IMR-90 (cell line): ENCODE data around the gene LRRC61. TPM values are rescaled to one million over a fixed set of nuclear protein-coding genes. Genes with fewer than 3 reads are reported as not detected.

Source experiments
- ATAC-seq: fragments of 200-7000 bp; cut with Tn5 transposase; 2 replicates; pipeline ENCODE4 v1.9.1; 2020; ENCODE audit warnings: low read depth, mild to moderate bottlenecking, moderate library complexity
- BruUV-seq: library from RNA; stranded (reverse); fragments of 400-500 nt; replicated peaks from 2 replicates; lab custom pipeline; 2021; lab: Mats Ljungman, UMichigan
- CTCF ChIA-PET: fragments of 300-600 bp; formaldehyde crosslinking; extraction: SDS; loops from one replicate; lab custom pipeline; 2021; ENCODE audit warnings: antibody characterized with exemption; lab: Yijun Ruan, JAX
- POLR2A ChIA-PET: fragments of 300-600 bp; sonication (Branson Sonifier 250); formaldehyde crosslinking; loops from one replicate; lab custom pipeline; 2022; ENCODE audit warnings: antibody characterized with exemption; ENCODE audit not compliant: unreplicated experiment; lab: Charles Lee
- DNase-seq: peaks from one replicate; pipeline ENCODE4 v3.0.0; 2013
- H2AFZ ChIP-seq: replicated peaks from 2 replicates; pipeline ENCODE3; 2013; ENCODE audit warnings: low read length, mild to moderate bottlenecking; ENCODE audit not compliant: poor library complexity
- H2AK5ac ChIP-seq: 2 replicates; pipeline ENCODE4 v1.6.1; 2013; ENCODE audit warnings: low read depth, low read length, inconsistent platforms
- H2AK9ac ChIP-seq: replicated peaks from 2 replicates; pipeline ENCODE3; 2013; ENCODE audit warnings: mild to moderate bottlenecking, low read depth, low read length, moderate library complexity; ENCODE audit not compliant: poor library complexity
- H2BK120ac ChIP-seq: 2 replicates; pipeline ENCODE4 v1.6.1; 2013; ENCODE audit warnings: low read depth, low read length, inconsistent platforms
- H2BK15ac ChIP-seq: 3 replicates; pipeline ENCODE4 v1.6.1; 2013; ENCODE audit warnings: low read depth, low read length, inconsistent platforms
- H2BK20ac ChIP-seq: 2 replicates; pipeline ENCODE4 v1.6.1; 2013; ENCODE audit warnings: low read depth, mild to moderate bottlenecking, inconsistent platforms, low read length, moderate library complexity
- H2BK5ac ChIP-seq: 2 replicates; pipeline ENCODE4 v1.6.1; 2013; ENCODE audit warnings: mild to moderate bottlenecking, low read depth, low read length, inconsistent platforms; ENCODE audit not compliant: poor library complexity, severe bottlenecking
- H3K14ac ChIP-seq: replicated peaks from 2 replicates; pipeline ENCODE4 v1.6.1; 2013; ENCODE audit warnings: low read depth, low read length, inconsistent platforms
- H3K18ac ChIP-seq: 2 replicates; pipeline ENCODE4 v1.6.1; 2013; ENCODE audit warnings: low read depth, low read length, control low read depth
- H3K23ac ChIP-seq: 2 replicates; pipeline ENCODE4 v1.6.1; 2013; ENCODE audit warnings: low read depth, low read length, inconsistent platforms
- H3K27ac ChIP-seq: 2 replicates; pipeline ENCODE4 v1.5.1; 2013; ENCODE audit warnings: mild to moderate bottlenecking, control low read depth, low read length; ENCODE audit not compliant: insufficient read depth
- H3K27me3 ChIP-seq: 2 replicates; pipeline ENCODE4 v1.6.1; 2013; ENCODE audit warnings: low read length; ENCODE audit not compliant: control insufficient read depth, insufficient read depth
- H3K36me3 ChIP-seq: 2 replicates; pipeline ENCODE4 v1.6.1; 2013; ENCODE audit warnings: low read length, mixed read lengths; ENCODE audit not compliant: control insufficient read depth, insufficient read depth
- H3K4ac ChIP-seq: 2 replicates; pipeline ENCODE4 v1.6.1; 2013; ENCODE audit warnings: low read depth, low read length, inconsistent platforms
- H3K4me1 ChIP-seq: 2 replicates; pipeline ENCODE4 v1.6.1; 2013; ENCODE audit warnings: low read length, mixed read lengths; ENCODE audit not compliant: control insufficient read depth, insufficient read depth
- H3K4me2 ChIP-seq: 2 replicates; pipeline ENCODE4 v1.6.1; 2013; ENCODE audit warnings: low read depth, mild to moderate bottlenecking, control low read depth, low read length, moderate library complexity
- H3K4me3 ChIP-seq: 2 replicates; pipeline ENCODE4 v1.5.1; 2013; ENCODE audit warnings: low read depth, mild to moderate bottlenecking, control low read depth, low read length, moderate library complexity; ENCODE audit not compliant: insufficient read depth
- H3K56ac ChIP-seq: 2 replicates; pipeline ENCODE4 v1.6.1; 2013; ENCODE audit warnings: low read length, inconsistent platforms; ENCODE audit not compliant: insufficient read depth; ENCODE audit errors: extremely low read depth
- H3K79me1 ChIP-seq, 2 experiments: 2 replicates each; pipeline ENCODE4 v1.6.1; 2013; ENCODE audit warnings: low read length in 2 of 2, inconsistent platforms in 1 of 2, low read depth in 1 of 2
- H3K9ac ChIP-seq: 2 replicates; pipeline ENCODE4 v1.6.1; 2013; ENCODE audit warnings: low read depth, low read length, control low read depth
- H3K9me1 ChIP-seq: 2 replicates; pipeline ENCODE4 v1.6.1; 2013; ENCODE audit warnings: low read length, inconsistent platforms; ENCODE audit not compliant: insufficient read depth
- H3K9me3 ChIP-seq: 2 replicates; pipeline ENCODE4 v1.6.1; 2013; ENCODE audit warnings: low read length; ENCODE audit not compliant: control insufficient read depth, insufficient read depth
- H4K20me1 ChIP-seq: 2 replicates; pipeline ENCODE4 v1.6.1; 2013; ENCODE audit warnings: low read length, inconsistent platforms; ENCODE audit not compliant: insufficient read depth
- H4K5ac ChIP-seq: 2 replicates; pipeline ENCODE4 v1.6.1; 2013; ENCODE audit warnings: mild to moderate bottlenecking, low read depth, low read length, control low read depth
- H4K8ac ChIP-seq, 2 experiments: 2 replicates each; pipeline ENCODE4 v1.6.1; 2013; ENCODE audit warnings: low read depth in 2 of 2, low read length in 2 of 2, control low read depth in 1 of 2, inconsistent platforms in 1 of 2
- H4K91ac ChIP-seq: 2 replicates; pipeline ENCODE4 v1.6.1; 2013; ENCODE audit warnings: low read depth, low read length, inconsistent platforms; ENCODE audit not compliant: insufficient read depth
- BHLHE40 ChIP-seq: fragments of 150-350 bp; IDR thresholded peaks from 2 replicates; pipeline ENCODE4 v1.6.1; 2016; ENCODE audit warnings: mild to moderate bottlenecking, low read depth, low read length
- ELK1 ChIP-seq: fragments of 150-350 bp; IDR thresholded peaks from 2 replicates; pipeline ENCODE4 v1.6.1; 2016; ENCODE audit warnings: low read depth, mild to moderate bottlenecking, low read length, moderate library complexity, borderline replicate concordance
- WGBS, 2 experiments: methylation state at CpG; one replicate each; pipeline versions ENCODE4 v1.1.5 to v1.1.7; 2013; ENCODE audit warnings: missing lambda C conversion rate in 2 of 2; ENCODE audit not compliant: insufficient read length in 1 of 2; ENCODE audit errors: extremely low coverage in 2 of 2; 5-methylcytosine and 5-hydroxymethylcytosine counted together
- dilution Hi-C: fragments of 300-500 bp; cut with HindIII; formaldehyde crosslinking; loops from one replicate; pipeline ENCODE4 v1.14.3; 2018; ENCODE audit warnings: low sequenced_read_pairs; ENCODE audit not compliant: unreplicated experiment
- in situ Hi-C: fragments of 300-500 bp; cut with MboI; formaldehyde crosslinking; loops from 3 replicates; pipeline ENCODE4 v1.14.3; 2019; ENCODE audit warnings: low sequenced_read_pairs, inconsistent platforms, mixed read lengths
- intact Hi-C: fragments of 100-400 bp; cut with micrococcal nuclease; formaldehyde crosslinking; loops from 2 replicates; pipeline ENCODE4 v1.10.0; 2022
- polyA plus RNA-seq, 3 experiments: library from polyadenylated mRNA; depleted of rRNA; stranded (reverse); fragments of >200 nt; gene quantifications; 2 replicates each; pipeline ENCODE4 v1.2.3, GENCODE V29; 2012; ENCODE audit warnings: low replicate concordance in 1 of 3
- total RNA-seq: library from RNA; depleted of rRNA; stranded (reverse); fragments of >200 nt; gene quantifications from 2 replicates; pipeline ENCODE4 v1.2.3, GENCODE V29; 2012

The LRRC61 gene
- total and polyA plus RNA-seq, 2 of the 4 experiments (the other 2 are of a cell fraction): 0.07 TPM; not detected in 1

DNA sequence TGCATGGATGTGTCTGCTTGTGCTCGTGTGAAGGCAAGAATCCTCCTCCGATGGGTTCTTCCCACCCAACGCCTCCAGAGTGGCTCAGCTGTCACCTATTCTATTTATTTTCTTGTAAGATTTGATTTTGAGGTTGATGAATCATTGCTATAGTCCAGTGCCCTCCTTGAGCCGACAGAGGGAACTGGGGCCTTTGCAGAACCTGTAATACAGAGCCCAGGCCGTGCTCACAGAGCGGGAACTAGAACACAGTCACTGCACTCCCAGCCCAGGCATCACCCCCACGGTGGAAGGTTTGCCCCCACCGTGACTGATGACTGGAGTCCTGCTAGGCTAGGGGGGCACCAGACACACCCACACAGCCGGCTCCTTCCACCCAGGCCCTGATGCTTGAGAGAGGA lies 16.3 kb downstream of the LRRC61 start:
- Histone ChIP-seq H3K9me3 (peaks cover 10% of the 10 kb centered on the region), H4K5ac (peak overlapping the region; percentile 2; the same call in 1 of the 2 replicates), H2AFZ (no peak overlapping the region), H3K56ac (no peak overlapping the region), H2BK15ac (no peak overlapping the region), H2BK120ac (peak overlapping the region; percentile 24; the same call in 1 of the 2 replicates), H2BK20ac (peak overlapping the region; percentile 31), H4K8ac (no peak overlapping the region), H3K36me3 (no peaks in the 10 kb centered on the region), H2AK9ac (peak overlapping the region; percentile 5), H3K18ac (peak overlapping the region; percentile 42), H4K91ac (peak overlapping the region; percentile 1; the same call in 1 of the 2 replicates), H2BK5ac (no peak overlapping the region), H3K27me3 (peaks cover 21% of the 10 kb centered on the region), H3K4me3 (no peak overlapping the region; the same call in 1 of the 2 replicates), H3K4ac (peak overlapping the region; percentile 46; the same call in 1 of the 2 replicates), H3K4me2 (peak overlapping the region; percentile 68; the same call in 1 of the 2 replicates), H3K9ac (no peak overlapping the region), H3K9me1 (peaks cover 11% of the 10 kb centered on the region; the same call in 1 of the 2 replicates), H3K27ac (peak overlapping the region; percentile 15; the same call in 1 of the 2 replicates), H3K4me1 (peaks cover 32% of the 10 kb centered on the region), H3K23ac (no peak overlapping the region), H3K79me1 (no peaks in the 10 kb centered on the region), H4K20me1 (0 out of 2 replicates have a peak, but pooled peaks cover 3% of the 10 kb centered on the region), H3K14ac (no peak overlapping the region), H2AK5ac (0 out of 2 replicates have a peak overlapping the region, but pooled peaks have one; percentile 8)
- intact Hi-C loops: no loop called here
- BruUV-seq: no TSS peak
- in situ Hi-C loops: no loop called here
- WGBS, 2 experiments: 33% methylated on average over 1 of the region's 9 CpGs; no CpG with 5 or more reads in 1 of the 2 experiments
- DNase-seq (no peak), ATAC-seq (no peak)
- CTCF ChIA-PET: interaction anchor here (0.6 to 0.9 kb wide), 2 partner anchors 16 to 38 kb away, joined by 4 read pairs; no protein-coding TSS in a partner anchor
- dilution Hi-C loops: no loop called here
- POLR2A ChIA-PET: no interaction called here
- TF ChIP-seq BHLHE40 (0 out of 2 replicates have a peak, but pooled peaks have one; percentile 27), ELK1 (no peak)
